Natural killer cell treated with Interleukin-12 subunit alpha and Interleukin-12 subunit beta and Interleukin-15 and Interleukin-18, amount 100 ng/mL, for 72 hours (primary cell): Measurements from ENCODE around the gene ZNF236. TPM values are rescaled to one million over a fixed set of nuclear protein-coding genes. Genes with fewer than 3 reads are reported as not detected.

ENCODE experiments used
- ATAC-seq, 2 donors: fragments of 150-1000 bp; cut with Tn5 transposase in 1 of 2; sonication (Bioruptor Pico), chemical (Tn5 transposase) in 1 of 2; 2 replicates each; pipeline ENCODE4 v1.10.0; 2021
- DNase-seq: peaks from one replicate; pipeline ENCODE4 v3.0.0; 2022; ENCODE audit warnings: low spot score
- H3K27ac Mint-ChIP-seq, 2 donors: 1 replicate in 1 of 2; 2 replicates in 1 of 2; pipeline ENCODE4 v1.8.0; 2022; ENCODE audit warnings: mixed read lengths in 2 of 2, mild to moderate bottlenecking in 1 of 2, moderate library complexity in 1 of 2
- H3K27me3 Mint-ChIP-seq, 2 donors: 1 replicate in 1 of 2; 2 replicates in 1 of 2; pipeline ENCODE4 v1.8.0; 2022; ENCODE audit warnings: mixed read lengths in 2 of 2
- H3K36me3 Mint-ChIP-seq: one replicate; pipeline ENCODE4 v1.8.0; 2022; ENCODE audit warnings: mixed read lengths
- H3K4me1 Mint-ChIP-seq, 2 donors: 1 replicate in 1 of 2; 2 replicates in 1 of 2; pipeline ENCODE4 v1.8.0; 2022; ENCODE audit warnings: low read depth in 2 of 2, mixed read lengths in 2 of 2, mild to moderate bottlenecking in 1 of 2
- H3K4me3 Mint-ChIP-seq: one replicate; pipeline ENCODE4 v1.8.0; 2022; ENCODE audit warnings: mixed read lengths
- H3K9me3 Mint-ChIP-seq: 2 replicates; pipeline ENCODE4 v1.8.0; 2022; ENCODE audit warnings: mixed read lengths
- total RNA-seq, 2 donors: library from RNA; stranded (reverse); gene quantifications; one replicate each; pipeline ENCODE4 v1.2.3, GENCODE V29; 2022

ZNF236 gene
- total RNA-seq, 2 donors from 2014 or later, result 18.0 to 37.4 TPM

- H3K27ac Mint-ChIP-seq, result peak overlapping the region; percentile 18 to 37
- ATAC-seq (no peak), DNase-seq (no peak)
- H3K27me3 Mint-ChIP-seq, result no peaks in the 10 kb centered on the region
- no peaks in the 10 kb centered on the region for H3K9me3 Mint-ChIP-seq
- no peak overlapping the region for H3K4me3 Mint-ChIP-seq
- H3K36me3 Mint-ChIP-seq, result no peaks in the 10 kb centered on the region
- peaks cover 49 to 58% of the 10 kb centered on the region in 2 donors for H3K4me1 Mint-ChIP-seq
Measured at GRCh38 chr18:77006305-77007175, 184.2 kb downstream of the ZNF236 start.

GRCh38 chr18:77007251-77007650 is 184.9 kb downstream of the ZNF236 start:
- no peak for DNase-seq
- H3K9me3 Mint-ChIP-seq, result no peaks in the 10 kb centered on the region
- no peak for ATAC-seq
- no peaks in the 10 kb centered on the region for H3K27me3 Mint-ChIP-seq
- no peak overlapping the region for H3K4me3 Mint-ChIP-seq
- peaks cover 52 to 59% of the 10 kb centered on the region in 2 donors for H3K4me1 Mint-ChIP-seq
- H3K27ac Mint-ChIP-seq, result peak overlapping the region; percentile 18 to 37
- no peaks in the 10 kb centered on the region for H3K36me3 Mint-ChIP-seq

- Mint-ChIP-seq H3K27ac (no peak overlapping the region), H3K4me1 (peaks cover 50 to 59% of the 10 kb centered on the region in 2 donors), H3K36me3 (no peaks in the 10 kb centered on the region), H3K27me3 (no peaks in the 10 kb centered on the region), H3K9me3 (no peaks in the 10 kb centered on the region), H3K4me3 (no peak overlapping the region)
- no peak for DNase-seq
- no peak for ATAC-seq
Measured at GRCh38 chr18:77008006-77008405, 185.6 kb downstream of the ZNF236 start.

- H3K27ac Mint-ChIP-seq, result peak overlapping the region; percentile 37 to 70
Measured at GRCh38 chr18:77008576-77009315, 186.4 kb downstream of the ZNF236 start.

GRCh38 chr18:77009675-77010074 is 187.3 kb downstream of the ZNF236 start:
- ATAC-seq (no peak), DNase-seq (no peak)
- Mint-ChIP-seq H3K4me3 (no peak overlapping the region), H3K36me3 (no peaks in the 10 kb centered on the region), H3K27ac (peak overlapping the region; percentile 29 to 70), H3K9me3 (no peaks in the 10 kb centered on the region), H3K4me1 (peaks cover 42 to 60% of the 10 kb centered on the region in 2 donors), H3K27me3 (no peaks in the 10 kb centered on the region)

More at GRCh38 chr18:77008576-77009315, 186.4 kb downstream of the ZNF236 start:
- H3K9me3 Mint-ChIP-seq, result no peaks in the 10 kb centered on the region
- no peaks in the 10 kb centered on the region for H3K27me3 Mint-ChIP-seq
- H3K36me3 Mint-ChIP-seq, result no peaks in the 10 kb centered on the region
- no peak for ATAC-seq
- DNase-seq, result no peak
- no peak overlapping the region for H3K4me3 Mint-ChIP-seq
- peaks cover 49 to 64% of the 10 kb centered on the region in 2 donors for H3K4me1 Mint-ChIP-seq

GRCh38 chr18:77012120-77012519 is 189.8 kb downstream of the ZNF236 start:
- peak overlapping the region; percentile 29 to 70 for H3K27ac Mint-ChIP-seq
- peaks cover 52 to 59% of the 10 kb centered on the region in 2 donors for H3K4me1 Mint-ChIP-seq
- H3K27me3 Mint-ChIP-seq, result no peaks in the 10 kb centered on the region
- no peaks in the 10 kb centered on the region for H3K36me3 Mint-ChIP-seq
- ATAC-seq (no peak), DNase-seq (no peak)
- no peak overlapping the region for H3K4me3 Mint-ChIP-seq
- H3K9me3 Mint-ChIP-seq, result no peaks in the 10 kb centered on the region

- Mint-ChIP-seq H3K27me3 (no peaks in the 10 kb centered on the region), H3K4me3 (no peak overlapping the region), H3K36me3 (peaks cover 6% of the 10 kb centered on the region), H3K4me1 (peaks cover 54 to 59% of the 10 kb centered on the region in 2 donors), H3K9me3 (no peaks in the 10 kb centered on the region), H3K27ac (peak overlapping the region; percentile 29 to 70)
- no peak for ATAC-seq
- no peak for DNase-seq
Measured at GRCh38 chr18:77012806-77013541, 190.6 kb downstream of the ZNF236 start.

GRCh38 chr18:77013811-77014521 is 191.6 kb downstream of the ZNF236 start:
- Mint-ChIP-seq H3K36me3 (peaks cover 10% of the 10 kb centered on the region), H3K4me1 (peaks cover 58 to 65% of the 10 kb centered on the region in 2 donors), H3K27me3 (no peaks in the 10 kb centered on the region), H3K4me3 (no peak overlapping the region), H3K27ac (peak overlapping the region; percentile 29 to 70), H3K9me3 (peaks cover 5% of the 10 kb centered on the region)
- ATAC-seq (no peak), DNase-seq (no peak)

GRCh38 chr18:77014538-77014937 is 192.2 kb downstream of the ZNF236 start:
- no peaks in the 10 kb centered on the region for H3K27me3 Mint-ChIP-seq
- peaks cover 6% of the 10 kb centered on the region for H3K9me3 Mint-ChIP-seq
- H3K4me3 Mint-ChIP-seq, result no peak overlapping the region
- no peak for DNase-seq
- H3K36me3 Mint-ChIP-seq, result peaks cover 13% of the 10 kb centered on the region
- H3K27ac Mint-ChIP-seq, result peak overlapping the region in 1 of 2 donors; percentile 29
- ATAC-seq, result no peak
- peaks cover 62 to 69% of the 10 kb centered on the region in 2 donors for H3K4me1 Mint-ChIP-seq

GRCh38 chr18:77015169-77015568 is 192.8 kb downstream of the ZNF236 start:
- DNase-seq (no peak), ATAC-seq (no peak)
- H3K4me1 Mint-ChIP-seq, result peaks cover 64 to 69% of the 10 kb centered on the region in 2 donors
- peaks cover 13% of the 10 kb centered on the region for H3K36me3 Mint-ChIP-seq
- H3K9me3 Mint-ChIP-seq, result peaks cover 6% of the 10 kb centered on the region
- H3K27ac Mint-ChIP-seq, result peak overlapping the region; percentile 45 to 79
- H3K27me3 Mint-ChIP-seq, result no peaks in the 10 kb centered on the region
- H3K4me3 Mint-ChIP-seq, result peak overlapping the region; percentile 11

- DNase-seq, result no peak
- Mint-ChIP-seq H3K36me3 (peaks cover 13% of the 10 kb centered on the region), H3K4me3 (peak overlapping the region; percentile 11), H3K9me3 (peaks cover 6% of the 10 kb centered on the region), H3K27me3 (no peaks in the 10 kb centered on the region), H3K27ac (peak overlapping the region; percentile 45 to 79), H3K4me1 (peaks cover 62 to 65% of the 10 kb centered on the region in 2 donors)
- ATAC-seq, result no peak
Measured at GRCh38 chr18:77015771-77016710, 193.7 kb downstream of the ZNF236 start.

GRCh38 chr18:77016936-77017335 is 194.6 kb downstream of the ZNF236 start:
- H3K27ac Mint-ChIP-seq, result peak overlapping the region; percentile 70 to 79
- H3K9me3 Mint-ChIP-seq, result peaks cover 6% of the 10 kb centered on the region
- H3K27me3 Mint-ChIP-seq, result no peaks in the 10 kb centered on the region
- DNase-seq (no peak), ATAC-seq (no peak)
- peaks cover 59 to 68% of the 10 kb centered on the region in 2 donors for H3K4me1 Mint-ChIP-seq
- H3K4me3 Mint-ChIP-seq, result no peak overlapping the region
- H3K36me3 Mint-ChIP-seq, result peaks cover 13% of the 10 kb centered on the region
